HepG2 (cell line): Measurements from ENCODE around the gene TPM2. TPM values are rescaled to one million over a fixed set of nuclear protein-coding genes. Genes with fewer than 3 reads are reported as not detected.

Source experiments
- CBX2 ChIP-seq, 2 experiments: fragments of 200-600 bp in 1 of 2; sonication (generic); formaldehyde crosslinking in 1 of 2; IDR thresholded peaks; 2 replicates each; pipeline versions ENCODE4 v1.7.0 to v1.8.1; 2018 to 2022; ENCODE audit warnings: low read depth in 2 of 2, low read length in 1 of 2, mild to moderate bottlenecking in 1 of 2, missing genetic modification reagents in 1 of 2
- CEBPB ChIP-seq: IDR thresholded peaks from 2 replicates; pipeline ENCODE4 v1.6.1; 2011; ENCODE audit warnings: low read depth, low read length, improper control_type of control experiment, borderline replicate concordance
- DRAP1 ChIP-seq: IDR thresholded peaks from 2 replicates; pipeline ENCODE4 v1.6.1; 2016; ENCODE audit warnings: missing genetic modification reagents, missing compliant biosample characterization
- HMG20A ChIP-seq: IDR thresholded peaks from 2 replicates; pipeline ENCODE4 v1.6.1; 2016; ENCODE audit warnings: borderline replicate concordance
- KAT2B ChIP-seq: fragments of 150-350 bp; IDR thresholded peaks from 2 replicates; pipeline ENCODE4 v1.6.1; 2014; ENCODE audit warnings: low read depth, low read length, borderline replicate concordance
- KDM1A ChIP-seq: IDR thresholded peaks from 2 replicates; pipeline ENCODE4 v1.6.1; 2016; ENCODE audit warnings: missing compliant biosample characterization
- KDM6A ChIP-seq: IDR thresholded peaks from 2 replicates; pipeline ENCODE4 v1.6.1; 2016; ENCODE audit warnings: low read depth
- MAFF ChIP-seq: IDR thresholded peaks from 2 replicates; pipeline ENCODE4 v1.6.1; 2011; ENCODE audit warnings: low read depth, low read length, improper control_type of control experiment
- MATR3 ChIP-seq: sonication (generic); formaldehyde crosslinking; IDR thresholded peaks from 2 replicates; pipeline ENCODE4 v1.4.0; 2020; ENCODE audit warnings: missing genetic modification reagents
- SOX6 ChIP-seq, 2 experiments: fragments of 450-650 bp in 1 of 2; sonication (generic) in 1 of 2; formaldehyde crosslinking in 1 of 2; IDR thresholded peaks; 2 replicates each; pipeline versions ENCODE4 v1.4.0 to v1.6.1; 2017 to 2020; ENCODE audit warnings: antibody characterized with exemption in 1 of 2, mild to moderate bottlenecking in 1 of 2, missing genetic modification reagents in 1 of 2
- SP2 ChIP-seq: sonication (generic); formaldehyde crosslinking; IDR thresholded peaks from 2 replicates; pipeline ENCODE4 v1.5.1; 2020; ENCODE audit warnings: mild to moderate bottlenecking, missing genetic modification reagents
- TCF12 ChIP-seq, 2 experiments: fragments of 450-650 bp in 1 of 2; sonication (generic) in 1 of 2; formaldehyde crosslinking in 1 of 2; IDR thresholded peaks; 2 replicates each; pipeline versions ENCODE4 v1.6.1 to v1.8.0; 2017 to 2022; ENCODE audit warnings: antibody characterized with exemption in 1 of 2, mild to moderate bottlenecking in 1 of 2, missing genetic modification reagents in 1 of 2, moderate library complexity in 1 of 2
- TFDP1 ChIP-seq: IDR thresholded peaks from 2 replicates; pipeline ENCODE4 v1.6.1; 2016; ENCODE audit warnings: missing compliant biosample characterization, missing genetic modification reagents, borderline replicate concordance
- ZFY ChIP-seq: sonication (generic); formaldehyde crosslinking; IDR thresholded peaks from 2 replicates; pipeline ENCODE4 v1.4.0; 2020; ENCODE audit warnings: missing genetic modification reagents
- ZMAT3 ChIP-seq: sonication (generic); formaldehyde crosslinking; conservative IDR thresholded peaks from 2 replicates; pipeline ENCODE4 v1.7.0; 2021; ENCODE audit warnings: missing genetic modification reagents
- ZNF543 ChIP-seq: sonication (generic); formaldehyde crosslinking; IDR thresholded peaks from 2 replicates; pipeline ENCODE4 v1.4.0; 2020; ENCODE audit warnings: mild to moderate bottlenecking, missing genetic modification reagents
- ZNF557 ChIP-seq: sonication (generic); formaldehyde crosslinking; IDR thresholded peaks from 2 replicates; pipeline ENCODE4 v1.4.0; 2020; ENCODE audit warnings: missing genetic modification reagents
- ZNF572 ChIP-seq: sonication (generic); formaldehyde crosslinking; IDR thresholded peaks from 2 replicates; pipeline ENCODE4 v1.5.1; 2020; ENCODE audit warnings: mild to moderate bottlenecking, missing genetic modification reagents
- polyA plus RNA-seq, 8 experiments: library from polyadenylated mRNA; depleted of rRNA in 3 of 8; stranded (reverse) in 7 of 8; unstranded in 1 of 8; fragments of >200 nt; fragmentation: Illumina TruSeq in 4 of 8; extraction: Trizol in 4 of 8; gene quantifications; 2 replicates each; pipeline versions ENCODE4 v1.2.1 to v1.2.3, GENCODE V29; 2011 to 2016; ENCODE audit warnings: low read depth in 4 of 8, missing spikeins in 1 of 8, mixed read lengths in 1 of 8; ENCODE audit not compliant: insufficient read depth in 1 of 8
- total RNA-seq, 5 experiments: library from RNA; depleted of rRNA; stranded (reverse); fragments of >200 nt; fragmentation: Illumina TruSeq; extraction: Trizol; gene quantifications; 2 replicates each; pipeline ENCODE4 v1.2.3, GENCODE V29; 2016; ENCODE audit warnings: low read depth in 1 of 5
- TF ChIP-seq, protein P1 (sequence below): sonication (generic); formaldehyde crosslinking; IDR thresholded peaks from 2 replicates; pipeline ENCODE4 v1.4.0; 2020; ENCODE audit warnings: missing genetic modification reagents
- TF ChIP-seq, protein P2 (sequence below): IDR thresholded peaks from 2 replicates; pipeline ENCODE4 v1.6.1; 2016; ENCODE audit warnings: low read depth, borderline replicate concordance
- TF ChIP-seq, protein P3 (sequence below): sonication (generic); formaldehyde crosslinking; IDR thresholded peaks from 2 replicates; pipeline ENCODE4 v1.4.0; 2020; ENCODE audit warnings: mild to moderate bottlenecking, missing genetic modification reagents

The TPM2 gene
- total and polyA plus RNA-seq, 2 of the 13 experiments (the other 11 are each of a cell fraction or from before 2014, with no cell fraction given), result 3.1 to 10.7 TPM

DNA sequence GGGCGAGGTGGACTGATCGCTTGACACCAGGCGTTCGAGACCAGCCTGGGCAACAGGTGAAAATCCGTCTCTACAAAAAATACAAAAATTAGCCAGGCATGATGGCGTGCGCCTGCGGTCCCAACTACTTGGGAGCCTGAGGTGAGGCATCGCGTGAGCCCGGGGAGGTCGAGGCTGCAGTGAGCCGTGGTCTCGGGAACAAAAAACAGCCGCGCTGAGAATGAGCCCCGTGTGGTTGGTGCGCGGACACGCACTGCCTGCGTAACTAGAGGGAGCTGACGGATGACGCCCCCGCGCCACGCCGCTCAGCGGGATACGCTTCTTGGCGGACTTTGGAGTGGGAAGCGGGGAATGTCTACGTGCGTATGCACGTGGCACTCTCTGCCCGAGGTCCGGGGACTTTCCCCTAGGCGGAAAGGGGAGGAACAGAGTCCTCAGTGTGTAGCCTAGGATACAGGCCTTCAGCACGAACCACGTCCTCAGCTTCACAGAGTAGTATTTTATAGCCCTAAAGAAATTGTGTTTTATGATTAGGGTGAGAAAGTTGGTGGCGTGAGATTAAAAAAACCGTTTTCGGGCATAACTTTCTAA, 32.1 kb downstream of the TPM2 start, which contains the start of gene RMRP (continued):
- TF ChIP-seq CBX2 (IDR thresholded peaks at IDR 0.05; ENCODE audit: low read depth, low read length) (no peak), CBX2 (CRISPR knock-in tag; IDR thresholded peaks at IDR 0.05; ENCODE audit: low read depth) (peak; percentile 94), MAFF (no peak), CEBPB (no peak), TCF12 (IDR thresholded peaks at IDR 0.05) (no peak), TCF12 (CRISPR knock-in tag; IDR thresholded peaks at IDR 0.05) (0 out of 2 replicates have a peak, but pooled peaks have one; percentile 45), MATR3 (no peak), TFDP1 (CRISPR knock-in tag) (peak; percentile 98), ZNF543 (CRISPR knock-in tag) (peak; percentile 80), KAT2B (no peak), ZMAT3 (peak; percentile 97), ZNF572 (CRISPR knock-in tag) (0 out of 2 replicates have a peak, but pooled peaks have one; percentile 72), ZNF557 (CRISPR knock-in tag) (peak; percentile 97), KDM1A (peak; percentile 76; the same call in 1 of the 2 replicates), KDM6A (CRISPR knock-in tag) (peak; percentile 41; the same call in 1 of the 2 replicates), SP2 (CRISPR knock-in tag) (peak; percentile 53; the same call in 1 of the 2 replicates), DRAP1 (peak; percentile 71; the same call in 1 of the 2 replicates), SOX6 (IDR thresholded peaks at IDR 0.05) (no peak), SOX6 (CRISPR knock-in tag; IDR thresholded peaks at IDR 0.05) (peak; percentile 83), HMG20A (CRISPR knock-in tag) (peak; percentile 60; the same call in 1 of the 2 replicates), ZFY (CRISPR knock-in tag) (peak; percentile 70; the same call in 1 of the 2 replicates)
- TF ChIP-seq, protein P1, sequence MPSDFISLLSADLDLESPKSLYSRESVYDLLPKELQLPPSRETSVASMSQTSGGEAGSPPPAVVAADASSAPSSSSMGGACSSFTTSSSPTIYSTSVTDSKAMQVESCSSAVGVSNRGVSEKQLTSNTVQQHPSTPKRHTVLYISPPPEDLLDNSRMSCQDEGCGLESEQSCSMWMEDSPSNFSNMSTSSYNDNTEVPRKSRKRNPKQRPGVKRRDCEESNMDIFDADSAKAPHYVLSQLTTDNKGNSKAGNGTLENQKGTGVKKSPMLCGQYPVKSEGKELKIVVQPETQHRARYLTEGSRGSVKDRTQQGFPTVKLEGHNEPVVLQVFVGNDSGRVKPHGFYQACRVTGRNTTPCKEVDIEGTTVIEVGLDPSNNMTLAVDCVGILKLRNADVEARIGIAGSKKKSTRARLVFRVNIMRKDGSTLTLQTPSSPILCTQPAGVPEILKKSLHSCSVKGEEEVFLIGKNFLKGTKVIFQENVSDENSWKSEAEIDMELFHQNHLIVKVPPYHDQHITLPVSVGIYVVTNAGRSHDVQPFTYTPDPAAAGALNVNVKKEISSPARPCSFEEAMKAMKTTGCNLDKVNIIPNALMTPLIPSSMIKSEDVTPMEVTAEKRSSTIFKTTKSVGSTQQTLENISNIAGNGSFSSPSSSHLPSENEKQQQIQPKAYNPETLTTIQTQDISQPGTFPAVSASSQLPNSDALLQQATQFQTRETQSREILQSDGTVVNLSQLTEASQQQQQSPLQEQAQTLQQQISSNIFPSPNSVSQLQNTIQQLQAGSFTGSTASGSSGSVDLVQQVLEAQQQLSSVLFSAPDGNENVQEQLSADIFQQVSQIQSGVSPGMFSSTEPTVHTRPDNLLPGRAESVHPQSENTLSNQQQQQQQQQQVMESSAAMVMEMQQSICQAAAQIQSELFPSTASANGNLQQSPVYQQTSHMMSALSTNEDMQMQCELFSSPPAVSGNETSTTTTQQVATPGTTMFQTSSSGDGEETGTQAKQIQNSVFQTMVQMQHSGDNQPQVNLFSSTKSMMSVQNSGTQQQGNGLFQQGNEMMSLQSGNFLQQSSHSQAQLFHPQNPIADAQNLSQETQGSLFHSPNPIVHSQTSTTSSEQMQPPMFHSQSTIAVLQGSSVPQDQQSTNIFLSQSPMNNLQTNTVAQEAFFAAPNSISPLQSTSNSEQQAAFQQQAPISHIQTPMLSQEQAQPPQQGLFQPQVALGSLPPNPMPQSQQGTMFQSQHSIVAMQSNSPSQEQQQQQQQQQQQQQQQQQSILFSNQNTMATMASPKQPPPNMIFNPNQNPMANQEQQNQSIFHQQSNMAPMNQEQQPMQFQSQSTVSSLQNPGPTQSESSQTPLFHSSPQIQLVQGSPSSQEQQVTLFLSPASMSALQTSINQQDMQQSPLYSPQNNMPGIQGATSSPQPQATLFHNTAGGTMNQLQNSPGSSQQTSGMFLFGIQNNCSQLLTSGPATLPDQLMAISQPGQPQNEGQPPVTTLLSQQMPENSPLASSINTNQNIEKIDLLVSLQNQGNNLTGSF (CRISPR knock-in tag), result peak; percentile 96
- TF ChIP-seq, protein P2, sequence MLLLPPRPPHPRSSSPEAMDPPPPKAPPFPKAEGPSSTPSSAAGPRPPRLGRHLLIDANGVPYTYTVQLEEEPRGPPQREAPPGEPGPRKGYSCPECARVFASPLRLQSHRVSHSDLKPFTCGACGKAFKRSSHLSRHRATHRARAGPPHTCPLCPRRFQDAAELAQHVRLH (CRISPR knock-in tag), result peak; percentile 97; the same call in 1 of the 2 replicates
- TF ChIP-seq, protein P3, sequence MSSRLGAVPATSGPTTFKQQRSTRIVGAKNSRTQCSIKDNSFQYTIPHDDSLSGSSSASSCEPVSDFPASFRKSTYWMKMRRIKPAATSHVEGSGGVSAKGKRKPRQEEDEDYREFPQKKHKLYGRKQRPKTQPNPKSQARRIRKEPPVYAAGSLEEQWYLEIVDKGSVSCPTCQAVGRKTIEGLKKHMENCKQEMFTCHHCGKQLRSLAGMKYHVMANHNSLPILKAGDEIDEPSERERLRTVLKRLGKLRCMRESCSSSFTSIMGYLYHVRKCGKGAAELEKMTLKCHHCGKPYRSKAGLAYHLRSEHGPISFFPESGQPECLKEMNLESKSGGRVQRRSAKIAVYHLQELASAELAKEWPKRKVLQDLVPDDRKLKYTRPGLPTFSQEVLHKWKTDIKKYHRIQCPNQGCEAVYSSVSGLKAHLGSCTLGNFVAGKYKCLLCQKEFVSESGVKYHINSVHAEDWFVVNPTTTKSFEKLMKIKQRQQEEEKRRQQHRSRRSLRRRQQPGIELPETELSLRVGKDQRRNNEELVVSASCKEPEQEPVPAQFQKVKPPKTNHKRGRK (CRISPR knock-in tag), result peak; percentile 66; the same call in 1 of the 2 replicates
